ENCODE results near the gene ZNF770. TPM values are rescaled to one million over a fixed set of nuclear protein-coding genes. Genes with fewer than 3 reads are reported as not detected.
"Not testable (repeated sequence)": the region's sequence is repeated elsewhere in the genome, so short reads cannot be mapped to it uniquely, and the experiment has no call there.

The ZNF770 gene
- polyA plus RNA-seq, 1 donor (not counting 4 experiments of a cell fraction or from before 2014, with no cell fraction given), result 35.9 TPM

- Histone ChIP-seq H3K4me3 (ENCODE audit: control insufficient read depth in 2 of 3, extremely low read depth in 1 of 3, insufficient read depth in 2 of 3, low read depth in 1 of 3, low read length in 3 of 3) (no peak overlapping the region), H3K27me3 (ENCODE audit: control insufficient read depth, extremely low read depth, insufficient read depth, low read length) (no peaks in the 10 kb centered on the region)
Observed at GRCh38 chr15:34976073-34976472, 12.0 kb downstream of the ZNF770 start.

GRCh38 chr15:34973512-34973911 is 14.6 kb downstream of the ZNF770 start:
- no peak overlapping the region for H2AFZ ChIP-seq (ENCODE audit: control insufficient read depth, low read length)
- dilution Hi-C loops (cut with MboI; ENCODE audit: extremely low pct_ligation_motif_present, low sequenced_read_pairs), result no loop called here
- no peak overlapping the region for H3K27ac ChIP-seq (ENCODE audit: control insufficient read depth, insufficient read depth, low read length)
- H3K36me3 ChIP-seq (ENCODE audit: control insufficient read depth in 2 of 2, extremely low read depth in 1 of 2, insufficient read depth in 2 of 2, low read length in 2 of 2), result peaks cover 0 to 6% of the 10 kb centered on the region in 2 experiments
- DNase-seq (ENCODE audit: low read depth, low spot score), result no peak
- H3K9ac ChIP-seq (ENCODE audit: control insufficient read depth, extremely low read depth, insufficient read depth, low read length), result no peak overlapping the region
- H3K9me3 ChIP-seq (ENCODE audit: control insufficient read depth, low read depth, low read length), result no peaks in the 10 kb centered on the region
- no peak for FAIRE-seq
- no peaks in the 10 kb centered on the region for H4K20me1 ChIP-seq (ENCODE audit: control insufficient read depth, extremely low read depth, insufficient read depth, low read length)
- no peak overlapping the region for H3K4me2 ChIP-seq (ENCODE audit: control insufficient read depth, extremely low read depth, insufficient read depth, low read depth, low read length)
- no peaks in the 10 kb centered on the region for H3K27me3 ChIP-seq (ENCODE audit: control insufficient read depth, extremely low read depth, insufficient read depth, low read length)
- peaks cover 10% of the 10 kb centered on the region for H3K79me2 ChIP-seq (ENCODE audit: control insufficient read depth, insufficient read depth, low read length)
- no peak overlapping the region for H3K4me3 ChIP-seq (ENCODE audit: control insufficient read depth in 2 of 3, extremely low read depth in 1 of 3, insufficient read depth in 2 of 3, low read depth in 1 of 3, low read length in 3 of 3)
- peaks cover 1% of the 10 kb centered on the region for H3K4me1 ChIP-seq (ENCODE audit: control insufficient read depth, extremely low read depth, insufficient read depth, low read length)
- H3K9me1 ChIP-seq (ENCODE audit: control insufficient read depth, extremely low read depth, insufficient read depth, low read length), result no peaks in the 10 kb centered on the region
- TF ChIP-seq EZH2 (IDR thresholded peaks at IDR 0.05; ENCODE audit: low read length), result no peak
- TF ChIP-seq CTCF (optimal IDR thresholded peaks at IDR 0.05 in 1 of 3, IDR thresholded peaks at IDR 0.05 in 1 of 3, conservative IDR thresholded peaks at IDR 0.05 in 1 of 3; ENCODE audit: extremely low read depth in 1 of 3, insufficient read depth in 2 of 3, low read length in 3 of 3), result no peak

More at GRCh38 chr15:34976073-34976472, 12.0 kb downstream of the ZNF770 start:
- Histone ChIP-seq H3K9ac (ENCODE audit: control insufficient read depth, extremely low read depth, insufficient read depth, low read length) (no peak overlapping the region), H3K4me1 (ENCODE audit: control insufficient read depth, extremely low read depth, insufficient read depth, low read length) (no peaks in the 10 kb centered on the region), H3K4me2 (ENCODE audit: control insufficient read depth, extremely low read depth, insufficient read depth, low read depth, low read length) (no peak overlapping the region), H3K79me2 (ENCODE audit: control insufficient read depth, insufficient read depth, low read length) (no peaks in the 10 kb centered on the region), H3K27ac (ENCODE audit: control insufficient read depth, insufficient read depth, low read length) (no peak overlapping the region), H3K9me1 (ENCODE audit: control insufficient read depth, extremely low read depth, insufficient read depth, low read length) (no peaks in the 10 kb centered on the region), H4K20me1 (ENCODE audit: control insufficient read depth, extremely low read depth, insufficient read depth, low read length) (no peaks in the 10 kb centered on the region), H3K9me3 (ENCODE audit: control insufficient read depth, low read depth, low read length) (no peaks in the 10 kb centered on the region), H2AFZ (ENCODE audit: control insufficient read depth, low read length) (no peak overlapping the region), H3K36me3 (ENCODE audit: control insufficient read depth in 2 of 2, extremely low read depth in 1 of 2, insufficient read depth in 2 of 2, low read length in 2 of 2) (peaks cover 0 to 6% of the 10 kb centered on the region in 2 experiments)
- TF ChIP-seq CTCF (optimal IDR thresholded peaks at IDR 0.05 in 1 of 3, IDR thresholded peaks at IDR 0.05 in 1 of 3, conservative IDR thresholded peaks at IDR 0.05 in 1 of 3; ENCODE audit: extremely low read depth in 1 of 3, insufficient read depth in 2 of 3, low read length in 3 of 3) (no peak), EZH2 (IDR thresholded peaks at IDR 0.05; ENCODE audit: low read length) (no peak)
- DNase-seq (ENCODE audit: low read depth, low spot score) (no peak), FAIRE-seq (no peak)
- dilution Hi-C loops (cut with MboI; ENCODE audit: extremely low pct_ligation_motif_present, low sequenced_read_pairs), result no loop called here

GRCh38 chr15:34970098-34970643 is 17.9 kb downstream of the ZNF770 start:
- H3K36me3 ChIP-seq (ENCODE audit: control insufficient read depth in 2 of 2, extremely low read depth in 1 of 2, insufficient read depth in 2 of 2, low read length in 2 of 2); H4K20me1 ChIP-seq (ENCODE audit: control insufficient read depth, extremely low read depth, insufficient read depth, low read length); H3K27me3 ChIP-seq (ENCODE audit: control insufficient read depth, extremely low read depth, insufficient read depth, low read length); H3K9me1 ChIP-seq (ENCODE audit: control insufficient read depth, extremely low read depth, insufficient read depth, low read length); DNase-seq (ENCODE audit: low read depth, low spot score); FAIRE-seq; H3K9me3 ChIP-seq (ENCODE audit: control insufficient read depth, low read depth, low read length); dilution Hi-C loops (cut with MboI; ENCODE audit: extremely low pct_ligation_motif_present, low sequenced_read_pairs); H3K4me1 ChIP-seq (ENCODE audit: control insufficient read depth, extremely low read depth, insufficient read depth, low read length): not testable (repeated sequence)
- Histone ChIP-seq H3K4me2 (ENCODE audit: control insufficient read depth, extremely low read depth, insufficient read depth, low read depth, low read length) (peak overlapping the region; percentile 62), H3K27ac (ENCODE audit: control insufficient read depth, insufficient read depth, low read length) (peak overlapping the region; percentile 85), H3K79me2 (ENCODE audit: control insufficient read depth, insufficient read depth, low read length) (peaks cover 41% of the 10 kb centered on the region), H3K9ac (ENCODE audit: control insufficient read depth, extremely low read depth, insufficient read depth, low read length) (peak overlapping the region; percentile 97), H3K4me3 (ENCODE audit: control insufficient read depth in 2 of 3, extremely low read depth in 1 of 3, insufficient read depth in 2 of 3, low read depth in 1 of 3, low read length in 3 of 3) (peak overlapping the region; percentile 91 to 100 (median 95)), H2AFZ (ENCODE audit: control insufficient read depth, low read length) (peak overlapping the region; percentile 88)

Data from keratinocyte (primary cell).